GM18907 (cell line): ENCODE measurements around the gene SPATA31D4.

Source experiments
- ATAC-seq: cut with Tn5 transposase; IDR thresholded peaks from one replicate; pipeline ENCODE4 v1.9.1; 2021; ENCODE audit warnings: mild to moderate bottlenecking, moderate library complexity; ENCODE audit not compliant: unreplicated experiment

Gene SPATA31D4

DNA sequence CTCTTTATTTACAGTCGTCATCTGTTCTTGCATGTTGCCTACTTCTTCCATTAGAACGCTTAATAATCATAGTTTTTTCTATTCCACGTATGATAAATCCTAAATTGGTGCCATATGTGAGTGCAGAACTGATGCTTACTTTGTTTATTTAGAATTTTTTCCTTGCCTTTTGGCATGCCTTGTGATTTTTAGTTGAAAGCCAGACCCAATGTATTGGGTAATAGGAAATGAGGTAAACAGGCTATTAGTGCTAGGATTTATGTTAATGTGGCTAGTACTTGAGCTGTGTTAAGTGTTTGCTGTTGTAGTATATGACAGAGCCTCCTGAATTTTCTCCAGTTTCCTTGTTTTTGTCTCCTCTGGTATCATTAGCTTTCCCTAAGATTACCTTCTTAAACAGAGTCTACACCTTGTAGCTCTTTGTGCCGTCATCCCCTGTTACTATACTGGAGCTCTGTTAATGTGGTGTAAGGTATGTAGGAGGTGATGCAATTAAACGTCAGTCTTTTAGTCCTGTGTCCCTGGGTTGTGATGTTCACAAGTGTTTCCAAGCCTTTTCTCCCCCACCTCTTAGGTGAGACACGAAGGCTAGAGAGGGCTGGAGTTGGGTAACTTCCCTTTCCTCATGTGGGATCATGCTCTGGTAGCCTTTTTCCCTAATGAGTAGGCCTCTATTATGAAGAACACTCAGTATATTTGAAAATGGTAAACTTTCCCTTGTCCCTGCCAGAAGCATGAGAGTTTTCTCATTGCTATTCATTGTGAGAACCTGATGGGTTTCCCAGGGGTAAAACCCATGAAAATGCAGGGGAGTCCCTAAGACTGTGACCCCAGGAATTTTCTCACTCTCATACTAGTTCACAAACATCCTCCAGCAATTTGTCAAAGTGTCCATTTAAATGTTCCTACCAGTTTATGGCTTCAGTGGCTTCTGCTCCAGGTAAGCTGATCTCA lies 36.3 kb downstream of the SPATA31D4 start:
- no peak for ATAC-seq

DNA sequence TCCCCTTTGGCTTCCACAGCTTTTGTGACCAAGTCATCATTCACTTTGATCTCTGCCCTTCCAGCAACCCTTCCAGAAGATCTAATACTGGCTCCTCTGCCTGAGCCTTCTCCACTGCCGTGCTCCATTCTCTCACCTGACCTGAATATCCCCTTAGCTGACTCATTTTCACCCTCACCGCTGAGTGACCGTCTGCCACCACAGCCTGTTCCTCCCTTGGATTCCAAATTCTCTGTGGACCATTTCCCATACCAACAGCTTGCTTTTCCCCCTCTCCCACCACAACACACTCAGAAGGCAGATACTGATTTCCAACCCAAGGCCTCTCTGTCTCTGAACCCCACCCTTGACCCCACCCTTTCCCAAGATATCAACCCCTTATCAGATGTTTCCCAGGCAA lies 39.8 kb downstream of the SPATA31D4 start:
- ATAC-seq = no peak

DNA sequence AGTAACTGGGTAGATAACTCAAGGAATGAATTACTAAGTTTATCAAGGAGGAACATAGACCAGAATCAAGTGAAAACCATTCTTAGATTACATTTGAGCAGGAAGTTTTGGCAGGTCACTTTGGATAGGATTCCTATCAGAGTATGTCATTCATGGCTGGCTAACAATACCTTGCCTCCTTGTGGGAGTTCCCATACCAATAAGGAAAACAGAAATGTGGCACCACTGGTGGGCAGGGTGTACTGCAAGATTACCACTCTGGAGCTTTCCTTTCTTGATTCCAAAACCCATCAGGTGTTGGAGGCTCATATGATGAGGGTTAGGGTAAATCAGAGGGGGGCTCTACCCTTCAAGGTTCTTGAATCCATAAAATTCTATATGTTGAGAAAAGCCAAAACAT lies 41.7 kb downstream of the SPATA31D4 start:
- no peak for ATAC-seq

DNA sequence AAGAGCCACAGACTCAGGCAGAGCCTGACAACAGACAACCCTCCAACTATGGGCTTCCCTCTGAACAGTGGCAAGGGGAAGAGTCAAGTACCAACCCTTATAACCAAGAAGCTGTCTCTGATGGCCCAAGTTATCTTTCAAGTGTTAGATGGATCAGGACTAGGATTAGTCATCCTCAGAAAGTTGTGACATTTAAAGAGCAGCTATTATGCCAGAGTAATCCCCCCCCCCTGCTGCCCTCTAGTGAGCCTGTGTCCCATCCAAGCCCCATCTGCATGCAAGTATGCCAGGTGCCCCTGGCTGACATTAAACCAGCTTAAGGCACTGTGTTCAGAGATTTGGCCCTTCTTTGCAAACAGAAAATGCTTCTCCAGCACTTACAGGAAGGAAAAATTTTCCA lies 43.5 kb downstream of the SPATA31D4 start:
- no peak for ATAC-seq

DNA sequence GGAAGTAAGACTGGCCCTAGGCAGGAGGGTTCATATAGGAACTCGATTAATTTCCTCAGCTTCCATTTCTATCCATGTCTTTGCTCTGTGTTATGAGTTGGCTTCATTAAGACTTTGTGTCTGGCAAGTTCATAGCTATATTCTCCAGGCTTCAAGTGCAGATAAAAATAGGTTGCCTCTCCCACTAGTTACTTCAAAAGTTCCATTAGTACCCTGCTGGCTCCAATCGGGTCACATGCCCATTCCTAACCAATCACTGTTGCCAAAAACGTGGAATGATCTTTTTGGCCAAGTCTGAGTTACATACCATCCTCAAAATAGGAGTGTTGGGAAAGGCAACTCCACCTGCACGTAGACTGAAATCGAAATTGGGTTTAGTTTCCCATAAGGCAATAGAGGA lies 46.5 kb downstream of the SPATA31D4 start:
- ATAC-seq = no peak

DNA sequence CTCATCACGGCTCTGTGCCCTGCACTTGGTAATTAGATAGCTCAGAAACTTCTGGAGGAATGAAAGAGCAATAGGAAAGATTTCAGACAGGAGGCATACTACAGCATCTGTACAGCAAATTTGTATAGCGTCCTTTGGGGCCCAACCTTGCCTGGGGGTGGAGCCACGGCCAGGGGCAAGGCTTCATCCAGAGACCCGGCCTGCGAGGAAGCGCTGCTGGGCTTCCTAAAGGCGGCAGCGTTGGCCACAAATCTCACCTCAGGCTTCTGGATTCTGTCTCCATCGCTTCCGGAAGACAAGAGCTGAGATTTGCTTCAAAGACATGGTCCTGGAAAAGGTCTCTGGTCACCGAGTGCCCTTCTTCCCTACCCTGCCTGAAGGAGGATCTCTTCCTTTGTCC lies 48.1 kb downstream of the SPATA31D4 start:
- ATAC-seq = no peak

DNA sequence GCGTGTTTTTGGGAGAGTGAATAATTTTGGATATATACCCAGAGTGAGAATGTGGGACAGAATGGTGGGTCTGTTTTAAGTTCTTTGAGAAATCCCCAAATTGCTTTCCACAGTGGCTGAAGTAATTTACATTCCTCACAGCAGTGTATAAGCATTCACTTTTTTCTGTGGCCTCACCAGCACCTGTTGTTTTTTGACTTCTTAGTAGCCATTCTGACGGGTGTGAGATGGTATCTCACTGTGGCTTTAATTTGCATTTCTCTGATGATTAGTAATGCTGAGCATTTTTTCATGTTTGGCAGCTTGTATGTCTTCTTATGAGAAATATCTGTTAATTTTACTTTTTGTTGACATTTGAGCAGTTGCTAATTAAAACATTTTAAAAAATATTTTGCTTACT lies 51.0 kb downstream of the SPATA31D4 start:
- ATAC-seq = peak; percentile 82

DNA sequence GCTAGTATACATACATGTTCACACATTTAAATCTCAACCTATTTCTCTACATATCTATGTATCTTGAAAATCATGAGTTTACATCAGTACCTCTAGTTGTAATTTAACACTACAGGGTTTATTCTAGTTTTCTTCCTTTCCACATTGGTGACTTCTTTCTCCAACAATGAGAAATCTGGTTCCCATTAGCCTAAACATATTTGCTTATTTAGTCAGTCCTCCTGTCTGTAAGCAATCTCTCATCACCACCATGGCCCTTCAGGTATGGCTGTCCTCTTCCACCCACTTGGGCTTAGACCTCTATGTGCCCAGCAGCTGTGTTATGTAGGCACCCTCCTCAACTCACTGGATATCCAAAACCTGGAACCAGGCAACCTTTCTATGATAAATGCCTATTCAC lies 52.3 kb downstream of the SPATA31D4 start:
- no peak for ATAC-seq

DNA sequence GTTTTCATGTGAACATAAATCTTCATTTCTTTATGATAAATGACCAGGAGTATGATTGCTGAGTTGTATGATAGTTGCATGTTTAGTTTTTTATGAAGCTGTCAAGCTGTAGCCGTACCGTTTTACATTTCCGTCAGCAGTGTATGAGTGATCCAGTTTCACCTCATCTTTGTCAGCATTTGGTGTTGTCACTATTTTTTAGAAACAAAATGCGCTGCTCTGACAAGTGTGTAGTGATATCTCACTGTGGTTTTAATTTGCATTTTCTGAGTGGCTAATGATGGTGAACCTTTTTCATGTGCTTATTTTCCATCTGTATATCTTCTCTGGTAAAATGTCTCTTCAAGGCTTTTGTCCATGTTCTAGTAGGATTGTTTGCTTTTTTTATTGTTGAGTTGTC lies 53.7 kb downstream of the SPATA31D4 start:
- no peak for ATAC-seq
